Colonic mucosa (tissue), 4 donors: ENCODE measurements around the gene MLH3. TPM values are rescaled to one million over a fixed set of nuclear protein-coding genes. Genes with fewer than 3 reads are reported as not detected.

Source experiments
- DNase-seq: peaks from one replicate; pipeline ENCODE4 v3.0.0-alpha.2; 2020
- H3K27ac ChIP-seq: fragments of 200-600 bp; one replicate; pipeline ENCODE4 v1.8.0; 2021
- H3K27me3 ChIP-seq: fragments of 200-600 bp; one replicate; pipeline ENCODE4 v1.8.0; 2021
- H3K36me3 ChIP-seq: fragments of 200-600 bp; one replicate; pipeline ENCODE4 v1.8.0; 2021
- H3K4me1 ChIP-seq: fragments of 200-600 bp; one replicate; pipeline ENCODE4 v1.8.0; 2021; ENCODE audit warnings: mild to moderate bottlenecking
- H3K4me3 ChIP-seq: fragments of 200-600 bp; one replicate; pipeline ENCODE4 v1.8.0; 2021
- H3K9ac ChIP-seq, 2 donors: one replicate each; pipeline ENCODE4 v1.7.0; 2013; ENCODE audit warnings: control low read depth in 2 of 2, low read depth in 2 of 2, low read length in 2 of 2
- H3K9me3 ChIP-seq: fragments of 200-600 bp; one replicate; pipeline ENCODE4 v1.8.0; 2021
- intact Hi-C: fragments of 100-400 bp; cut with DNase I; formaldehyde crosslinking; loops from one replicate; pipeline ENCODE4 v1.14.1; 2022
- total RNA-seq, 2 donors: library from RNA; stranded (reverse); fragmentation: NEBNext Ultra II Directional in 1 of 2; extraction: Animal tissue kit (Norgen Biotek cat#: 25700) in 1 of 2; gene quantifications; one replicate each; pipeline ENCODE4 v1.2.1, GENCODE V29; 2021
- TF ChIP-seq, protein P1 (sequence below): fragments of 200-600 bp; IDR thresholded peaks from one replicate; pipeline ENCODE4 v1.8.0; 2022; ENCODE audit warnings: antibody characterized with exemption, mild to moderate bottlenecking
- donor health status: healthy.
- donor health status: DM: no; HTN: no; CAD: no.
- donor health status: DM: no; HTN: no; CAD: no.

MLH3 gene
- total RNA-seq, 2 donors from 2014 or later = 24.2 to 25.9 TPM

DNA sequence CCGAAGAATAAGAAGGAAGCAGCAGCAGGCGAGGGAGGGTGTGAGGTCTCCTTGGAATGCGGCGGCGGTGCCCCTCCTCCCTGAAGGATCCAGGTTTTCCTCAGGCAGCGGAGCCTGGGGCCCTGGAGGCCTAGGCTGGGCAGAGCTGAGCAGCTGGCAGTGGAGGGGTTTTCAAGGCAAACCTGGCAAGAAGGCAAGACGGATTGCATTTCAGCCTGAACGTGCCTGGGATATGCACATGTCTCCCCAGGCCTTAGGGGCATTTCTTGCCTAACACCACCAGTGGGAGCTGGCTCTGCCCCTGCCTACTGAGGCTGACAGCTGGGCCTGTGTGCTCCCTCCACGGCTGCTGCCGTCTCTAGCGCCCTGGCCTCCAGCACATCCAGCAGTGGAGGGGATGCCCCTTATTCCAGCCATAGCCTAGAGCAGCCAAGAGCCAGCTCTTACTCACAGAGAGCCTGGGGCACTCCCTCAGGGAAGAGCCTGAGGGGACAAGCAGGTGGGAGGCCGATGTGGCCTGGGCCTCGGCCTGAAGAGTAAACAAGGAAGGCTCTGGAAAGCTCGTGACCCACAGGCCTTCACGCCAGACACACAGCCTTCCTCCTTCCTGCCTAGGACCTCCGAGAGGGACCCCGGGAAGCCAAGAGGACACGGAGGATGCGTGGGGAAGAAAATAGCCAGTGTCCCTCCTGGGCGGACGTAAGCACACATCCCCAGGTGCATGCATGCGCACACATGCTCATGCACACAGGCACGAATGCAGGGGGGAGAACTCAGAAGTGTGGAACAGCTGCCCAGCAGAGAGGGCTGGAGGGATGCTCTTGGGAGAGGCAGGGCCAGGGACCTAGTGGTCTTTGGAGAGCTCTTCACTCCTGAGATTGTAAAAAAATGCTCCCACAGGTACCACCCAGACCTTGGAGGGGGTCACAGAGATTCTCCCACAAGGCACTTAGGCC lies 71.5 kb downstream of the MLH3 start:
- Histone ChIP-seq H3K9ac (no peak overlapping the region), H3K27me3 (no peaks in the 10 kb centered on the region)
- intact Hi-C loops = no loop called here

GRCh38 chr14:74979029-74979428 lies 72.2 kb downstream of the MLH3 start:
- no peak overlapping the region for H3K4me3 ChIP-seq
- H3K27ac ChIP-seq = no peak overlapping the region
- H3K27me3 ChIP-seq = no peaks in the 10 kb centered on the region
- no peaks in the 10 kb centered on the region for H3K9me3 ChIP-seq
- no peak for DNase-seq
- H3K36me3 ChIP-seq = no peaks in the 10 kb centered on the region
- TF ChIP-seq, protein P1, sequence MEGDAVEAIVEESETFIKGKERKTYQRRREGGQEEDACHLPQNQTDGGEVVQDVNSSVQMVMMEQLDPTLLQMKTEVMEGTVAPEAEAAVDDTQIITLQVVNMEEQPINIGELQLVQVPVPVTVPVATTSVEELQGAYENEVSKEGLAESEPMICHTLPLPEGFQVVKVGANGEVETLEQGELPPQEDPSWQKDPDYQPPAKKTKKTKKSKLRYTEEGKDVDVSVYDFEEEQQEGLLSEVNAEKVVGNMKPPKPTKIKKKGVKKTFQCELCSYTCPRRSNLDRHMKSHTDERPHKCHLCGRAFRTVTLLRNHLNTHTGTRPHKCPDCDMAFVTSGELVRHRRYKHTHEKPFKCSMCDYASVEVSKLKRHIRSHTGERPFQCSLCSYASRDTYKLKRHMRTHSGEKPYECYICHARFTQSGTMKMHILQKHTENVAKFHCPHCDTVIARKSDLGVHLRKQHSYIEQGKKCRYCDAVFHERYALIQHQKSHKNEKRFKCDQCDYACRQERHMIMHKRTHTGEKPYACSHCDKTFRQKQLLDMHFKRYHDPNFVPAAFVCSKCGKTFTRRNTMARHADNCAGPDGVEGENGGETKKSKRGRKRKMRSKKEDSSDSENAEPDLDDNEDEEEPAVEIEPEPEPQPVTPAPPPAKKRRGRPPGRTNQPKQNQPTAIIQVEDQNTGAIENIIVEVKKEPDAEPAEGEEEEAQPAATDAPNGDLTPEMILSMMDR = no peak
- H3K9ac ChIP-seq = no peak overlapping the region
- intact Hi-C loops = no loop called here
- no peaks in the 10 kb centered on the region for H3K4me1 ChIP-seq

More for the DNA sequence above, 71.5 kb downstream of the MLH3 start:
- no peak for DNase-seq
- Histone ChIP-seq H3K9me3 (no peaks in the 10 kb centered on the region), H3K27ac (no peak overlapping the region), H3K4me3 (no peak overlapping the region), H3K4me1 (no peaks in the 10 kb centered on the region), H3K36me3 (no peaks in the 10 kb centered on the region)
- TF ChIP-seq, protein P1 = no peak

DNA sequence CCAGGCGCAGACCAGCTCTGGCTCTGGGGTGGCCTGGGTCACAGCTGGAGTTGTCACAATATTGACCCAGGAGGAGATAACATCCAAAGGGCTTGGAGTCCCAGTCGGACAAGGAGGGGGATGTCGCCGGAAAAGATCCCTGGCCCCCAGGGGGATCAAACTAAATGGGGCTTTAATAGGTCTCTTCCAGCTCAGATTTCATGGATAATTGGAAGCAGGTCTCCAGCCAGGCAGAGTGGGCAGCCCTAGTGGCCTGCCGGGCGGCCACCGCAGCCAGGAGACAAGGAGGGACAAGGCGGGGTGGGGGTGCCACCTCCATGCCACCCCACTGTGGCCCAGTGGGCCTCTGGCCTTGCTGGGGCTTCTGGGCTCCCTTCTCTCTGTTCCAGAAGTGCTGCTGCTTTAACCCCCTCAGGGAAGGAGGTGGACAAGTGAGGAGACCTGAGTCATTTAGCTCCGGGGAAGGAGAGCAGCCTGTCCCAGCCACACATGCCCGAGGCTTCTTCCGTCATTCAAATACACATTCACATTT lies 72.8 kb downstream of the MLH3 start:
- H3K9ac ChIP-seq = no peak overlapping the region
- no peaks in the 10 kb centered on the region for H3K36me3 ChIP-seq
- no peak for DNase-seq
- H3K9me3 ChIP-seq = no peaks in the 10 kb centered on the region
- intact Hi-C loops = no loop called here
- TF ChIP-seq, protein P1 = no peak
- H3K4me1 ChIP-seq = no peaks in the 10 kb centered on the region
- H3K27me3 ChIP-seq = no peaks in the 10 kb centered on the region
- no peak overlapping the region for H3K4me3 ChIP-seq
- no peak overlapping the region for H3K27ac ChIP-seq

GRCh38 chr14:74977901-74978385 lies 73.3 kb downstream of the MLH3 start:
- no peak for DNase-seq
- Histone ChIP-seq H3K4me1 (no peaks in the 10 kb centered on the region), H3K27ac (no peak overlapping the region), H3K27me3 (no peaks in the 10 kb centered on the region), H3K9ac (no peak overlapping the region), H3K9me3 (no peaks in the 10 kb centered on the region), H3K4me3 (no peak overlapping the region), H3K36me3 (no peaks in the 10 kb centered on the region)
- intact Hi-C loops = no loop called here
- TF ChIP-seq, protein P1 = no peak

GRCh38 chr14:74977164-74977900 lies 73.9 kb downstream of the MLH3 start:
- Histone ChIP-seq H3K27me3 (no peaks in the 10 kb centered on the region), H3K9me3 (no peaks in the 10 kb centered on the region), H3K4me3 (no peak overlapping the region), H3K27ac (no peak overlapping the region), H3K36me3 (no peaks in the 10 kb centered on the region), H3K4me1 (no peaks in the 10 kb centered on the region), H3K9ac (no peak overlapping the region)
- no peak for DNase-seq
- TF ChIP-seq, protein P1 = no peak
- intact Hi-C loops = no loop called here
